Stimulated activated CD8-positive, alpha-beta memory T cell treated with anti-CD3 and anti-CD28 coated beads, Interleukin-12 subunit alpha, Interleukin-12 subunit beta, amount 100 ng/mL, for 4 hours (primary cell): ENCODE results near the gene SYS1.
A peak's percentile ranks its signal among the peaks of the same experiment; 100 is the strongest.

Experiments used
- DNase-seq: peaks from one replicate; pipeline ENCODE4 v3.0.0-alpha.2; 2020; ENCODE audit warnings: low read depth

Gene SYS1

DNA sequence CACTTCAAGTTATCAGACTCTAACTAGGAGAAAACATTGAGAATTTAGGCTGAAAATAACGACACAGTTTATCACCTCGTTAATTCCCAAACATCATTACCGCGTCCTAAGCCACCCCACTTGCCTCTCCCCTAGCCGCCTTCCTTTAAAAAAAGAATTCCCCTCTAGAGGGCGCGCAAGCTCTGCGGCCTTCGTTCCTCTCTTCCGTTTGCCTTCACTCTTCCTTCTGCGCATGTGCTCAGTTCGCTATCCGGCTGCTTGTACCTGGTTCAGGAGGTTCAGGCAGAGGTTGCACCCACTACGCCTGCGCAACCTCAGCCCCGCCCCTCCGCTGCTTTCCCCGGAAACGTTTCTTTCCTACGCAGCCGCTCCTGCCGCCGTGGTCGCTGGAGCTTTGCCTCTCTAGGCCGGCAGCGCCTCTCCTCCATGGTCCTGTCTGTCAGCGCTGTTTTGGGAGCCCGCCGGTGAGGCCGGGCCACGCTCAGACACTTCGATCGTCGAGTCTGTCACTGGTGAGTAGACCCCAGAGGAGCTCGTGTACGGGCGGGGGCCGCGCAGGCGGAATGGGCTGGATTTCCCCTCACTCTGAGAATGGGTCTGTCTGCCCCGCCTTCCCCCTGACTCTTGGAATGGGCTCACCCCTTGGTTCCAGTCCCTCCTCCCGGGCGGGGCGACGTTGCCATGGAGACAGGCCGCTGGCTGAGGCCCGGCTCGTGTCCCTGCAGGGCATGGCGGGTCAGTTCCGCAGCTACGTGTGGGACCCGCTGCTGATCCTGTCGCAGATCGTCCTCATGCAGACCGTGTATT is at the start of gene SYS1:
Gene SYS1 (plus strand): TSS at position 353 of the 807 bp plus-strand sequence. CDS start 376 bp downstream, at position 729.
- DNase-seq, result peak; percentile 95

DNA sequence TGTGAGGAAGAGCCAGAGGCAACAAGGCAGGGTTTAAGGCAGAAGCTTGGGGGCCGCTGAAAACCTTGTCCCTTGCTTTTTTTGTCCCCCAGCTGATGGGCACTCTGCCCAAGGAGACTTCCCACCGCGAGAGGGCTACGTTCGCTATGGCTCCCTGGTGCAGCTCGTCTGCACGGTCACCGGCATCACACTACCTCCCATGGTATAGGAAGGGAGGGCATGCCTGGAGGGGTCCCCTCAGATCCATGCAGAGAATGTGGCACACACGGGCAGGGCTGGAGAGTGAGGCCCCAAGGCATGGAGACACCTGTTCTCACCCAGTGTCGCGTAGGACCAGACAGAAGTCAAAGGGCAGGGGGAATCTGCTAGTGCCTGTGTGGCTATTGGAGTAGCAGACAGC is 49.0 kb upstream of the SYS1 start:
- DNase-seq, result no peak

GRCh38 chr20:45315672-45316071 is 47.3 kb upstream of the SYS1 start:
- DNase-seq, result no peak

DNA sequence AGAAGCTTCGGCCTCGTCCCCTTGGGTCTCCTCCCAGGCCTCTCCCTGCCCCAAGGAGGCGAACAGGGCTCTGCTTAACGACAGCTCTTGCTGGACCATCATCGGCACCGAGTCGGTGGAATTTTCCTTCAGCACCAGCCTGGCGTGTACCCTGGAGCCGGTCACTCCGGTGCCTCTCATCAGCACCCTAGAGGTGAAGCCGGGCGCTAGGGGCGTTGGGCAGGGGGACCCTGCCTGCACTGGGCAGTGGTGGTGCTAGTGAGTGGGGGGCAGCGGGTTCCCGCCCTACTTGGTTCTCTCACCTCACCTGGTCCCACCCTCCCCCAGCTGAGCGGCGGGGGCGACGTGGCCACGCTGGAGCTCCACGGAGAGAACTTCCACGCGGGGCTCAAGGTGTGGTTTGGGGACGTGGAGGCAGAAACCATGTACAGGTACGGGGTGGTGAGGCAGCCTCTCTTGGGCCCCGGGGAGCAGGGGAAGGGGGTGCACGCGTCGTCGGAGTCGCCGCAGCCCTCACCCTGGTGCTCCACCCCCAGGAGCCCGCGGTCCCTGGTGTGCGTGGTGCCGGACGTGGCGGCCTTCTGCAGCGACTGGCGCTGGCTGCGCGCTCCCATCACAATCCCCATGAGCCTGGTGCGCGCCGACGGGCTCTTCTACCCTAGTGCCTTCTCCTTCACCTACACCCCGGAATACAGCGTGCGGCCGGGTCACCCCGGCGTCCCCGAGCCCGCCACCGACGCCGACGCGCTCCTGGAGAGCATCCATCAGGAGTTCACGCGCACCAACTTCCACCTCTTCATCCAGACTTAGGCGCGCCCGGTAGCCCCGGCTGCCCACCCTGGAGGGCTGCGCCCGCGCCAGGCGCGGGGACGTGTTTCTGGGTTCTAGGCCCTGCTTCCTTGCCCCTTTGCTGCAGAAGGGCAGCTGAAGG is 46.5 kb upstream of the SYS1 start:
- DNase-seq, result no peak

DNA sequence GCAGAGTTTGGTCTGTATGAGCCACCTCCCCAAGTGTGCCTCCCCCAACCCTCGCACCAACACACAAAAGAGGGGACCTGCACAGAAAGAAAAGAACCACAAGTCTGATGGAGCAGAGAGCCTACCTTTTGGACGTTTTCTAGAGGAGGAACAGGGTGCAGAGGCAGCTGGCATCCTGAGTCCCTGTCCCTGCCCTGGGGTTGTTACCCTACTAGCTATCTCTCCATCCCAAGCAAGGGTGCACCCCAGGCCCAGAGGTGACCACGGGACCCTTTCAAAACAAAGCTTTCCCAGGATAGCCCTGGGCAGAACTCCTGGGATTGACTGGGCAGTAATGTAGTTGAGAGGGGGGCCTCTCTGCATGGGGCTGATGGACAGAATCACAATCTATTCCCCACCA is 45.1 kb upstream of the SYS1 start:
- no peak for DNase-seq

GRCh38 chr20:45318386-45318939 is 44.5 kb upstream of the SYS1 start:
- DNase-seq, result no peak

DNA sequence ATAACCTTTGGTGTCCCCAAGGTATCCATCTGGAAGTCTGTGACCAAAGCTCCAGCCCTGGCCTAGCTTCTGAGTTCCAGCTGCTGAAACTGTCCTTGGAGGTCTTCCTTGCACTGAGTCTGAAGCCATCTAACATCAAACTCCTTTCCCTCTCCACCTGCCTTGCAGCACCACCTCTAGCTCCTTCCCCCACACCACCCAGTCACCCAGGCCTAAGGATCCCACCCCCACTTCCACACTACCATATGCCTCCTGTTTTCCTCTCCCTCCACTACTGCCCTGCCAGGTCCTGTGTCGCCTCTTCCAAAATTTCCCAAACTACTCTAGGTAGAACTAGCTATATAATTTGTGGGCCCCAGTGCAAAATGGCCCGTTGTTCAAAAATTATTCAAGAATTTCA is 44.0 kb upstream of the SYS1 start:
- DNase-seq, result no peak

- DNase-seq, result no peak
These were observed 41.9 kb upstream of the SYS1 start for GRCh38 chr20:45320948-45321595.

DNA sequence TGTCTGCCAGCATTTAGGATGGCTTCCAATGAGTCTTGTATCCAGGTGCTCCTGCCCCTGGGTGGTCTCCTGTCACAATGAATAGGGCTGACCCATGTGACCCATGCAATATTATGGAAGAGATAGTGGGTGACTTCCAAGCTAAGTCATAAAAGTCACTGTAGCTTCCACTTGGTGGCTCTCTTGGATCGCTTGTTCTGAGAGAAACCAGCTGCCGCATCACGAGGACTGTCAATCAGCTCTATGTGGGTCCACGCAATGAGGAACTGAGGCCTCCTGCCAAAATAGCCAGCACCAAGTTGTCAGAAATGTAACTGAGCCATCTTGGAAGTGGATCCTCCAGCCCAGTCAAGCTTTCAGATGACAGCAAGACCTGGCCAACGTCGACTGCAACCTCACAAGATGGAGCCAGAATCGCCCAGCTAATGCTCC is 40.0 kb upstream of the SYS1 start:
- DNase-seq, result no peak

DNA sequence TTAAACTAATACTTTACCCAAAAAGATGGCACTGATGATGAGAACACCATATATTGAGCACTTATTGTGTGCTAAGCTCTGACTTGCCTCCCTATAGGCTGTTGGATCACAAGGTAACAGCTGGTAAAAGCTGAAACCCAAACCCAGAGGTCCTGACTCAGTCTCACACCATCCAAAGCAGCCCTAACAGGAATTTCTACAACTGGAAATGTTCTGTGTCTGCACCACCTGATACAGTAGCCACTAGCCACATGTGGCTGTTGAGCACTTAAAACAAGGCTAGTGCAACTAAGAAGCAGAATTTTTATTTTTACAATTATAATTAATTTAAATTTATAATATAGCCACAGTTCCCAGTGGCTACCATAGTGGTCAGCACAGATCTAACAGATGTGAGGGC is 39.2 kb upstream of the SYS1 start:
- no peak for DNase-seq

DNA sequence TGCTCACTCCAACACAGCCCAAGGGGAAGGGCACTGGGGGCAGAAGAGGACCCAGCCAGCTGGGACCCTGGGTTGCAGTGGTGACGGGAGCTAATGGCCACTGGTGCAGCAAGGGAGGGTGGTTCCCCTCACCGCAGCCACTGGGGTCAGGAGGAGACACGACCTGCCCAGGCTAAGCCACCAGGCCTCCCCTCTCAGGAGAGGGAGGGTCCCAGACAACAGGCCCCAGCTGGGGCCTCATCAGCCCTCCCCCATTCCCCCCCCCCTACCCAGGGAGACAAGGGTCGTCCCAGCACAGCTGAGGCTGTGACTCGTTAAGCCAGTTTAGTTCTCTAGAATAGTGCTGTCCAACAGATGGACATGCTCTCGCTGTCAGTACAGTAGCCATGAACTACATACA is 37.6 kb upstream of the SYS1 start:
- no peak for DNase-seq

GRCh38 chr20:45328451-45328850 is 34.5 kb upstream of the SYS1 start:
- DNase-seq, result no peak

GRCh38 chr20:45329497-45330319 is 33.2 kb upstream of the SYS1 start:
- no peak for DNase-seq

DNA sequence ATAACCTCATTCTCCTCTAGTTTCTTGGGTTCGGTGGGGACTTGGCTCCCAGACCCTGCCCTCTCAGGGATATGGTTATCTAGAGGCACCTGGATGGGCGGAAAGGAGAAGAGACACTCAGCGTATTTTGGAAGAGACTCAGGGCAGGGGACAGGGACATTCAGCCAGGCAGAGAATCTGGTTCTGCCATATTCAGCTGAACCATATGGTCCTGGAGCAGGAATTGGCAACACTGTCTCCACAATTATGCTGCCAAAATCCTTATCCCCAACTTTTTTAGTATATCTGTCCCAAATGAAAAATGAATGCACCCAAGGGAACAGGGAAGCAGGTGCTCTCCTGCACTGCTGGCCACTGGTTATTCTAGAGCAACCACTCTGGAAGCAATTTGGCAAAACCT is 32.5 kb upstream of the SYS1 start:
- no peak for DNase-seq

- DNase-seq, result no peak
These were observed 26.2 kb upstream of the SYS1 start for GRCh38 chr20:45336530-45337366.

- DNase-seq, result no peak
These were observed 25.4 kb upstream of the SYS1 start for GRCh38 chr20:45337367-45338120.

DNA sequence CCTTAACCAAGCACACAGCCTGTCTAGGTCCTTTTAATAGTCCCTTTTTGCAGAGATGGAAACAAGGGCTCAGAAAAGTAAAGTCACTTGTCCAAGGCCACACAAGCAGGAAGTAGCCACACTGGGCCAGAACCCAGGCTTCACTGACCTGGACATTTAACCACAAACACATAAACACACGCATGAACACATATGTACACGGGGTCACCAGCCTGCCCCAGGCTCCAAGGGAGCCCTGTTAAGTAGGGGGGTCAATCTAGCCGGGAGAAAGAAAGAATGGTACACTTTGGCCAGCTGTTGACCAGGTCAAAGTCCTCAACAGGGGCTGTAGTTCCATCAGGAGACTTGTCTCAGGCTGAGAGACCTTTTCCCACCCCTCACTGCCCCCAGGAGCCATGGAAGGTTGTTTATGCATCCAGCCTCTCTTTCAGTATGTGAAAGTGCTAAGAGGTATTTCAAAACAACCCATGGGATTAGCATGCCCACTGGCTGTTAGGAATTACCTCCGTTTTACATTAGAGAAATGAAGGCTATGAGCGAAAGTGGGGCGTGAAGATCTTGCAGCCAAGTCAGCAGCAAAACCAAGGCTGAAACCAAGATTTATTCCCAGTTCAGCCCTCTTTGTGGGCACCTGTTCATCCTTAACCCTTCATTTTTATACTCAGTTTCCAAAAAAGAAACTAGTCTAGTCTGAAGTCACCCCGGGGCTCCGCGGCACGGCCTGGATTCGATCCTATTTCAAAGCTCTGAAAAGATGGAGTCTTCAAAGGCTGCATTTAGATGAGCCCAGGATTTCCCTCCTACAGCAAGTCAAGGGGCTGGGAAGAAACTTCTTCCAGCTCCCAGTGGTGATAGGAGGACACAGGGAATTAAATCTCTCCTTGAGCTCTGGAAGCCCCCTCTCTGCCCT is 24.6 kb upstream of the SYS1 start:
- no peak for DNase-seq

DNA sequence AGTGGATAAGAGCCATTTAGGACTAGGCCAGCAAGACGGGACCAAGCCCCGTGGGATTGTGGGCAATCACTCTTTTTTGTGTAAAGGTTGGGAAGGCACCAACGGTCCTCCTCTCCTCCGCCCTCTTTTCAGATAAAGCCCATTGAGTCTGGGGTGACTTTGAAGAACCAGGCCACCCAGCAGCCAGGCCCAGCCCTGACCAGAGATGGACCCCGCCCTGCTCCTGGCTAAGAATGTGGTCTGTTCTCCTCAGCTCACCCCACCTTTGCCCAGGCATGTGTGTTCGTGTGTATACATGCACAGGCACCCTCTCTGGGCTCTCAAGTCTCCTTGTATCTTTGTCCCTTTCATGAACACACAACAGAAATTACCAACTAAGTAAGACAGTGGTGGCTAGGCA is 23.9 kb upstream of the SYS1 start:
- DNase-seq, result no peak

DNA sequence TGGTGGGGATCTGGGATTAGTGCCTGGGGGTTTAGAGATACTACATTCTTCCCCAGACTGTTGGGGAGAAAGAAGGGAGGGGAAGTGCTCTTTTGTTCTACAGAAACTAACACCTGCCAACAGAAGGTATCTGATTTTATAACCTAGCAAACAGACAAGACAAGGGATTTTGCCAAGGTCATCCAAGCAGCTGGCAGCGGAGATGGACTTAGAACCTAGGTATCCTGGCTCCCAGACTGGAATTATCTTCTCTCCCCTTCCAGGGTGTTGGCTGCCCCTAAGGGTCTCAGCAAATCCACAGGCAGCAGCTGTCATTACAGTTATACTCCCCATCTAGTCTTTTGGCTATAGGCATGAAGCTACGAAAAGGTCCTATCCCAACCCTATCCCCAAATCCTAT is 23.2 kb upstream of the SYS1 start:
- DNase-seq, result no peak
